KMS-11 (cell line): ENCODE data around the gene CTNNA3.

Source experiments
- H2AFZ ChIP-seq: fragments of 200-600 bp; sonication (generic); 2 replicates; pipeline ENCODE4 v1.6.1; 2016; ENCODE audit warnings: antibody characterized with exemption, mixed run types, low read depth
- H3K27ac ChIP-seq: fragments of 200-600 bp; sonication (generic); 2 replicates; pipeline ENCODE4 v1.6.1; 2016; ENCODE audit warnings: mild to moderate bottlenecking, mixed run types
- H3K27me3 ChIP-seq: fragments of 200-600 bp; sonication (generic); 2 replicates; pipeline ENCODE4 v1.6.1; 2017; ENCODE audit warnings: mild to moderate bottlenecking, low read depth, mixed run types, moderate library complexity; ENCODE audit not compliant: insufficient read depth
- H3K36me3 ChIP-seq: fragments of 200-600 bp; sonication (generic); 2 replicates; pipeline ENCODE4 v1.6.1; 2017; ENCODE audit warnings: mild to moderate bottlenecking, mixed run types; ENCODE audit not compliant: insufficient read depth
- H3K4me1 ChIP-seq: fragments of 200-600 bp; sonication (generic); 2 replicates; pipeline ENCODE4 v1.6.1; 2016; ENCODE audit warnings: mild to moderate bottlenecking, low read depth, mixed run types; ENCODE audit not compliant: poor library complexity, severe bottlenecking
- H3K4me2 ChIP-seq: fragments of 200-600 bp; sonication (generic); 2 replicates; pipeline ENCODE4 v1.7.0; 2016; ENCODE audit warnings: mild to moderate bottlenecking, mixed run types
- H3K4me3 ChIP-seq: fragments of 200-600 bp; sonication (generic); IDR thresholded peaks from 2 replicates; pipeline ENCODE4 v1.6.1; 2017; ENCODE audit warnings: low read depth, low read length, mixed read lengths; ENCODE audit not compliant: insufficient read depth
- H3K79me2 ChIP-seq: fragments of 200-600 bp; sonication (generic); 2 replicates; pipeline ENCODE4 v1.6.1; 2016; ENCODE audit warnings: low read depth, mixed run types; ENCODE audit not compliant: insufficient read depth
- H3K9ac ChIP-seq: fragments of 200-600 bp; sonication (generic); 2 replicates; pipeline ENCODE4 v1.6.1; 2016; ENCODE audit warnings: mild to moderate bottlenecking, mixed run types
- H4K20me1 ChIP-seq: fragments of 200-600 bp; sonication (generic); 2 replicates; pipeline ENCODE4 v1.6.1; 2016; ENCODE audit warnings: mild to moderate bottlenecking, mixed run types; ENCODE audit not compliant: insufficient read depth
- TF ChIP-seq, protein P1 (sequence below): fragments of 200-600 bp; sonication (generic); conservative IDR thresholded peaks from 2 replicates; pipeline ENCODE4 v1.6.1; 2017; ENCODE audit warnings: low read depth, mild to moderate bottlenecking, antibody characterized with exemption, low read length, moderate library complexity, mixed read lengths

The CTNNA3 gene

DNA sequence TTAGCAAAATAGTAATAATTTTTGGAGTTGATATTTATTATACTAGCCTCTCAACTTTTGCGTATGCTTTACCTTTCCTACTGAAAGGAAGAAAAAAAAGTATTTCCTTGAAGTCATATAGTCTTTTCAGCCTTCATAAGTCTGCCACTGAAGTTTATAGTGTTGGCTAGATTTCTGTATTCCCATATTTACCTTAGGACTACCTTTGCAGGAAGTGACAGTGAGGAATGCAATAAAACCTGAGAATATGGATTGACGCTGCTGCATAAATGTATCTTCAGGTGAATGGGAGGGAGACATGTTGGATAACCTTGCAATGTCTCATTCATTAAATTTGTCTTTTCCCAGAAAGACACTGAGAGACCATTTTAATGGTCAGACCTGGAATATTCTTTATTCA, 776.7 kb downstream of the CTNNA3 start:
- TF ChIP-seq, protein P1, sequence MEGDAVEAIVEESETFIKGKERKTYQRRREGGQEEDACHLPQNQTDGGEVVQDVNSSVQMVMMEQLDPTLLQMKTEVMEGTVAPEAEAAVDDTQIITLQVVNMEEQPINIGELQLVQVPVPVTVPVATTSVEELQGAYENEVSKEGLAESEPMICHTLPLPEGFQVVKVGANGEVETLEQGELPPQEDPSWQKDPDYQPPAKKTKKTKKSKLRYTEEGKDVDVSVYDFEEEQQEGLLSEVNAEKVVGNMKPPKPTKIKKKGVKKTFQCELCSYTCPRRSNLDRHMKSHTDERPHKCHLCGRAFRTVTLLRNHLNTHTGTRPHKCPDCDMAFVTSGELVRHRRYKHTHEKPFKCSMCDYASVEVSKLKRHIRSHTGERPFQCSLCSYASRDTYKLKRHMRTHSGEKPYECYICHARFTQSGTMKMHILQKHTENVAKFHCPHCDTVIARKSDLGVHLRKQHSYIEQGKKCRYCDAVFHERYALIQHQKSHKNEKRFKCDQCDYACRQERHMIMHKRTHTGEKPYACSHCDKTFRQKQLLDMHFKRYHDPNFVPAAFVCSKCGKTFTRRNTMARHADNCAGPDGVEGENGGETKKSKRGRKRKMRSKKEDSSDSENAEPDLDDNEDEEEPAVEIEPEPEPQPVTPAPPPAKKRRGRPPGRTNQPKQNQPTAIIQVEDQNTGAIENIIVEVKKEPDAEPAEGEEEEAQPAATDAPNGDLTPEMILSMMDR = no peak
- Histone ChIP-seq H2AFZ (no peak overlapping the region), H3K4me3 (no peak overlapping the region), H3K9ac (no peak overlapping the region), H3K4me1 (no peaks in the 10 kb centered on the region), H3K79me2 (no peaks in the 10 kb centered on the region), H3K27me3 (no peaks in the 10 kb centered on the region), H3K27ac (no peak overlapping the region), H3K4me2 (no peak overlapping the region), H3K36me3 (no peaks in the 10 kb centered on the region), H4K20me1 (no peaks in the 10 kb centered on the region)

DNA sequence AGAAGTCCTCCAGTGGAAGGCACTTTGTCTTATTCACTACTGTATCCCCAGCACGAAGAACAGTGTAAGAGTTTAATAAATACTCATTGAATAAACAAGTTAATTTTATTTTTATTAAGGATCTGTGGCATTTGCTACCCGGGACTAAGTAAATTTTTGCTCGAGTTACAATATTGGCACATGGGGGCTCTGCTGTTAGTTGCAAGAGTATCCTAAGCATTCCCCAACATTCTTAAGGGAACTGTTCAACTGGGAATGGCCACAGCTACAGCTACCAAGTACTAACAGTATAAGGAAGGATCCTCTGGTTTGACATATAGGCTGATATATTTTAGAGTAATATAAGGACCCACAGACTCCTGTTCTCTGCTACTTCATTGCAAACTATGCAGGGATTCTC, 778.9 kb downstream of the CTNNA3 start:
- TF ChIP-seq, protein P1 = no peak
- H4K20me1 ChIP-seq = no peaks in the 10 kb centered on the region

DNA sequence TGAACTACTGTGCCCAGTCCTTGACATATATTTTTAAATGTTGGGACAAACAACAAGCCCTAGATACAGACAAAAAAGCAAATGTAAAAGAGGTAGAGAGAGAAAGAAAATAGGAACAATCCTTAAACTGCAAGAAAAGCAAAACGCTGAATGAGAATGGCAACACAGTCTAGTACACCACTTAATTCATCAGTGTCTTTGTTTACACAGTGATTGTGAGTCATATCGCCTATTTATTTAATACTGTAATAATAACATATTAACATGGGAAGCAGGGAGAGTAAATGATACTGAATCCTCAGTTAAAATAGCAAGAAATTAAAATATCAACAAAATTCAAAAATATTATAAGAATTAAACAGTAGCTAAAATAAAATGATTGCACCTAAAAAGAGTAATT, 780.0 kb downstream of the CTNNA3 start:
- no peaks in the 10 kb centered on the region for H3K4me1 ChIP-seq
- H4K20me1 ChIP-seq = no peaks in the 10 kb centered on the region
- H3K9ac ChIP-seq = no peak overlapping the region
- H3K27ac ChIP-seq = no peak overlapping the region
- no peak overlapping the region for H2AFZ ChIP-seq
- no peak overlapping the region for H3K4me2 ChIP-seq
- H3K4me3 ChIP-seq = no peak overlapping the region
- H3K27me3 ChIP-seq = no peaks in the 10 kb centered on the region
- H3K36me3 ChIP-seq = no peaks in the 10 kb centered on the region
- TF ChIP-seq, protein P1 = no peak
- no peaks in the 10 kb centered on the region for H3K79me2 ChIP-seq

More for the DNA sequence above, 778.9 kb downstream of the CTNNA3 start:
- Histone ChIP-seq H3K36me3 (no peaks in the 10 kb centered on the region), H3K4me3 (no peak overlapping the region), H3K27me3 (no peaks in the 10 kb centered on the region), H3K4me2 (no peak overlapping the region), H2AFZ (no peak overlapping the region), H3K9ac (no peak overlapping the region), H3K4me1 (no peaks in the 10 kb centered on the region), H3K27ac (no peak overlapping the region), H3K79me2 (no peaks in the 10 kb centered on the region)

DNA sequence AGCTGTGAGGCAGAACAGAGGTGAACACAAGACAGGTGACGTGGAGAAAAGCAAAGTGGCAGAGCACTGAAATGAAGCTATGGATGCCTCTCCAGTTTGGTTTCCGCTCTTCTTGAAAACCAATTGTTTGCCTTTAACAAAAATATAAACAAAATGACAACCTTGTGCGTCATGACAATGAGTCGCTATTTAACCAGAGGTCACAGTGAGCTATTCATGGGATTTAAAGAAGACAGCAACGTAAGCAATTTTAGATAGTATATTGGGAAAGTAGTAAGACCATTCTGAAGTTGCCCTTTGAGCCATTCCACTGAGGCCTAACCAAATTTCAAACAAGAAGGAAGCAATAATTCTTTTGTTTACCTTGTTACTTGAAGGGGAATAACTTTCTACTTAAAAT, 785.3 kb downstream of the CTNNA3 start:
- Histone ChIP-seq H3K4me1 (no peaks in the 10 kb centered on the region), H2AFZ (no peak overlapping the region), H4K20me1 (no peaks in the 10 kb centered on the region), H3K27me3 (no peaks in the 10 kb centered on the region), H3K27ac (no peak overlapping the region), H3K79me2 (no peaks in the 10 kb centered on the region), H3K4me3 (no peak overlapping the region), H3K4me2 (no peak overlapping the region), H3K36me3 (no peaks in the 10 kb centered on the region), H3K9ac (no peak overlapping the region)
- TF ChIP-seq, protein P1 = no peak
